Activated CD8-positive, alpha-beta memory T cell treated with anti-CD3 and anti-CD28 coated beads, Interleukin-2, amount 10 ng/mL, durations not matched to agents 7 days and 5 days (primary cell): ENCODE measurements around the gene PTPRZ1. TPM values are rescaled to one million over a fixed set of nuclear protein-coding genes. Genes with fewer than 3 reads are reported as not detected.
A peak's percentile ranks its signal among the peaks of the same experiment; 100 is the strongest.

Experiments used
- ATAC-seq: fragments of 150-1000 bp; cut with Tn5 transposase; one replicate; pipeline ENCODE4 v1.10.0; 2021; ENCODE audit warnings: moderate library complexity
- CTCF ChIA-PET: fragments of 350-600 bp; sonication (Branson Sonifier 250); formaldehyde crosslinking; loops from one replicate; lab custom pipeline; 2021; ENCODE audit warnings: antibody characterized with exemption; lab: Charles Lee
- DNase-seq: peaks from one replicate; pipeline ENCODE4 v3.0.0-alpha.2; 2020
- H3K27ac Mint-ChIP-seq: one replicate; pipeline ENCODE4 v1.8.0; 2021; ENCODE audit warnings: mild to moderate bottlenecking, mixed read lengths
- H3K27me3 Mint-ChIP-seq: one replicate; pipeline ENCODE4 v1.8.0; 2021; ENCODE audit warnings: mixed read lengths
- H3K36me3 Mint-ChIP-seq: one replicate; pipeline ENCODE4 v1.8.0; 2021; ENCODE audit warnings: mild to moderate bottlenecking, mixed read lengths
- H3K4me1 Mint-ChIP-seq: one replicate; pipeline ENCODE4 v1.8.0; 2021; ENCODE audit warnings: mixed read lengths
- H3K4me3 Mint-ChIP-seq: one replicate; pipeline ENCODE4 v1.8.0; 2021; ENCODE audit warnings: mild to moderate bottlenecking, moderate library complexity, mixed read lengths
- H3K9me3 Mint-ChIP-seq: one replicate; pipeline ENCODE4 v1.8.0; 2022; ENCODE audit warnings: low read depth, mixed read lengths
- total RNA-seq, 2 experiments: library from RNA; stranded (reverse); gene quantifications; one replicate each; pipeline ENCODE4 v1.2.3, GENCODE V29; 2021

Gene PTPRZ1
- total RNA-seq, 2 experiments from 2014 or later, result not detected

GRCh38 chr7:122010116-122010515 is 137.2 kb downstream of the PTPRZ1 start:
- ATAC-seq (no peak), DNase-seq (no peak)
- Mint-ChIP-seq H3K4me3 (no peak overlapping the region), H3K36me3 (no peaks in the 10 kb centered on the region), H3K27me3 (no peaks in the 10 kb centered on the region), H3K4me1 (peaks cover 10% of the 10 kb centered on the region), H3K9me3 (no peaks in the 10 kb centered on the region), H3K27ac (no peak overlapping the region)
- CTCF ChIA-PET, result no interaction called here

GRCh38 chr7:122013065-122013464 is 140.1 kb downstream of the PTPRZ1 start:
- Mint-ChIP-seq H3K27ac (no peak overlapping the region), H3K9me3 (no peaks in the 10 kb centered on the region), H3K36me3 (no peaks in the 10 kb centered on the region), H3K4me3 (no peak overlapping the region), H3K4me1 (peaks cover 10% of the 10 kb centered on the region), H3K27me3 (no peaks in the 10 kb centered on the region)
- CTCF ChIA-PET, result no interaction called here
- ATAC-seq, result peak; percentile 27
- no peak for DNase-seq

- Mint-ChIP-seq H3K9me3 (no peaks in the 10 kb centered on the region), H3K27ac (no peak overlapping the region), H3K4me3 (no peak overlapping the region), H3K4me1 (peaks cover 10% of the 10 kb centered on the region), H3K36me3 (no peaks in the 10 kb centered on the region), H3K27me3 (no peaks in the 10 kb centered on the region)
- DNase-seq, result no peak
- ATAC-seq, result no peak
- CTCF ChIA-PET, result no interaction called here
Measured at GRCh38 chr7:122013630-122014029, 140.7 kb downstream of the PTPRZ1 start.

- H3K9me3 Mint-ChIP-seq, result no peaks in the 10 kb centered on the region
Measured at GRCh38 chr7:122014697-122015096, 141.7 kb downstream of the PTPRZ1 start.

GRCh38 chr7:122018032-122018431 is 145.1 kb downstream of the PTPRZ1 start:
- no peak for DNase-seq
- CTCF ChIA-PET, result no interaction called here
- no peaks in the 10 kb centered on the region for H3K27me3 Mint-ChIP-seq
- H3K9me3 Mint-ChIP-seq, result no peaks in the 10 kb centered on the region
- H3K4me3 Mint-ChIP-seq, result no peak overlapping the region
- H3K27ac Mint-ChIP-seq, result no peak overlapping the region
- ATAC-seq, result no peak
- peaks cover 6% of the 10 kb centered on the region for H3K4me1 Mint-ChIP-seq
- no peaks in the 10 kb centered on the region for H3K36me3 Mint-ChIP-seq

More at GRCh38 chr7:122014697-122015096, 141.7 kb downstream of the PTPRZ1 start:
- Mint-ChIP-seq H3K27me3 (no peaks in the 10 kb centered on the region), H3K27ac (no peak overlapping the region), H3K36me3 (no peaks in the 10 kb centered on the region), H3K4me1 (peaks cover 10% of the 10 kb centered on the region), H3K4me3 (no peak overlapping the region)
- ATAC-seq (no peak), DNase-seq (no peak)
- CTCF ChIA-PET, result no interaction called here

GRCh38 chr7:122027058-122027457 is 154.1 kb downstream of the PTPRZ1 start:
- no peaks in the 10 kb centered on the region for H3K4me1 Mint-ChIP-seq
- DNase-seq, result no peak
- no peak overlapping the region for H3K4me3 Mint-ChIP-seq
- CTCF ChIA-PET, result no interaction called here
- no peaks in the 10 kb centered on the region for H3K36me3 Mint-ChIP-seq
- ATAC-seq, result no peak
- no peak overlapping the region for H3K27ac Mint-ChIP-seq
- no peaks in the 10 kb centered on the region for H3K27me3 Mint-ChIP-seq
- no peaks in the 10 kb centered on the region for H3K9me3 Mint-ChIP-seq

GRCh38 chr7:122033641-122034040 is 160.7 kb downstream of the PTPRZ1 start:
- no peak for ATAC-seq

GRCh38 chr7:122035876-122036275 is 162.9 kb downstream of the PTPRZ1 start:
- Mint-ChIP-seq H3K4me1 (no peaks in the 10 kb centered on the region), H3K4me3 (no peak overlapping the region), H3K36me3 (no peaks in the 10 kb centered on the region), H3K27ac (no peak overlapping the region), H3K27me3 (no peaks in the 10 kb centered on the region), H3K9me3 (peaks cover 3% of the 10 kb centered on the region)
- no peak for ATAC-seq
- DNase-seq, result no peak
- CTCF ChIA-PET, result no interaction called here

More at GRCh38 chr7:122033641-122034040, 160.7 kb downstream of the PTPRZ1 start:
- no peaks in the 10 kb centered on the region for H3K27me3 Mint-ChIP-seq
- no peaks in the 10 kb centered on the region for H3K36me3 Mint-ChIP-seq
- no peak for DNase-seq
- H3K9me3 Mint-ChIP-seq, result peaks cover 3% of the 10 kb centered on the region
- no peak overlapping the region for H3K4me3 Mint-ChIP-seq
- CTCF ChIA-PET, result no interaction called here
- no peak overlapping the region for H3K27ac Mint-ChIP-seq
- no peaks in the 10 kb centered on the region for H3K4me1 Mint-ChIP-seq

GRCh38 chr7:122038134-122038533 is 165.2 kb downstream of the PTPRZ1 start:
- no peaks in the 10 kb centered on the region for H3K27me3 Mint-ChIP-seq
- H3K27ac Mint-ChIP-seq, result no peak overlapping the region
- no peak overlapping the region for H3K4me3 Mint-ChIP-seq
- DNase-seq (no peak), ATAC-seq (no peak)
- H3K9me3 Mint-ChIP-seq, result peaks cover 3% of the 10 kb centered on the region
- H3K36me3 Mint-ChIP-seq, result no peaks in the 10 kb centered on the region
- CTCF ChIA-PET, result no interaction called here
- no peaks in the 10 kb centered on the region for H3K4me1 Mint-ChIP-seq

- Mint-ChIP-seq H3K4me3 (no peak overlapping the region), H3K27ac (no peak overlapping the region), H3K27me3 (no peaks in the 10 kb centered on the region), H3K9me3 (peaks cover 3% of the 10 kb centered on the region), H3K4me1 (no peaks in the 10 kb centered on the region), H3K36me3 (no peaks in the 10 kb centered on the region)
- DNase-seq, result no peak
- ATAC-seq, result no peak
- CTCF ChIA-PET, result no interaction called here
Measured at GRCh38 chr7:122038904-122039303, 165.9 kb downstream of the PTPRZ1 start.

GRCh38 chr7:122040147-122040546 is 167.2 kb downstream of the PTPRZ1 start:
- H3K27ac Mint-ChIP-seq, result no peak overlapping the region
- no peaks in the 10 kb centered on the region for H3K36me3 Mint-ChIP-seq
- no peaks in the 10 kb centered on the region for H3K27me3 Mint-ChIP-seq
- ATAC-seq (no peak), DNase-seq (no peak)
- no peaks in the 10 kb centered on the region for H3K4me1 Mint-ChIP-seq
- no peaks in the 10 kb centered on the region for H3K9me3 Mint-ChIP-seq
- CTCF ChIA-PET, result no interaction called here
- H3K4me3 Mint-ChIP-seq, result no peak overlapping the region

GRCh38 chr7:122046402-122046801 is 173.4 kb downstream of the PTPRZ1 start:
- Mint-ChIP-seq H3K36me3 (no peaks in the 10 kb centered on the region), H3K9me3 (no peaks in the 10 kb centered on the region), H3K4me3 (no peak overlapping the region), H3K27ac (no peak overlapping the region), H3K4me1 (no peaks in the 10 kb centered on the region), H3K27me3 (no peaks in the 10 kb centered on the region)
- CTCF ChIA-PET, result no interaction called here
- DNase-seq (no peak), ATAC-seq (no peak)

GRCh38 chr7:122054393-122054792 is 181.4 kb downstream of the PTPRZ1 start:
- Mint-ChIP-seq H3K27ac (no peak overlapping the region), H3K4me1 (no peaks in the 10 kb centered on the region), H3K36me3 (no peaks in the 10 kb centered on the region), H3K9me3 (no peaks in the 10 kb centered on the region), H3K4me3 (no peak overlapping the region), H3K27me3 (no peaks in the 10 kb centered on the region)
- CTCF ChIA-PET, result no interaction called here
- DNase-seq, result no peak
- no peak for ATAC-seq

- no peak overlapping the region for H3K4me3 Mint-ChIP-seq
- H3K36me3 Mint-ChIP-seq, result no peaks in the 10 kb centered on the region
- no peak for ATAC-seq
Measured at GRCh38 chr7:122055073-122055472, 182.1 kb downstream of the PTPRZ1 start.

GRCh38 chr7:122056977-122057376 is 184.0 kb downstream of the PTPRZ1 start:
- no peak overlapping the region for H3K4me3 Mint-ChIP-seq
- ATAC-seq, result no peak
- H3K36me3 Mint-ChIP-seq, result no peaks in the 10 kb centered on the region
- no peaks in the 10 kb centered on the region for H3K4me1 Mint-ChIP-seq
- no peaks in the 10 kb centered on the region for H3K27me3 Mint-ChIP-seq
- H3K9me3 Mint-ChIP-seq, result no peaks in the 10 kb centered on the region
- no peak for DNase-seq
- CTCF ChIA-PET, result no interaction called here
- no peak overlapping the region for H3K27ac Mint-ChIP-seq

More at GRCh38 chr7:122055073-122055472, 182.1 kb downstream of the PTPRZ1 start:
- CTCF ChIA-PET, result no interaction called here
- no peaks in the 10 kb centered on the region for H3K27me3 Mint-ChIP-seq
- no peaks in the 10 kb centered on the region for H3K9me3 Mint-ChIP-seq
- H3K27ac Mint-ChIP-seq, result no peak overlapping the region
- no peak for DNase-seq
- H3K4me1 Mint-ChIP-seq, result no peaks in the 10 kb centered on the region
